Fibroblast of peridontal ligament (primary cell): ENCODE results near the gene AKAP9.
A peak's percentile ranks its signal among the peaks of the same experiment; 100 is the strongest.
"Not testable (repeated sequence)": the region's sequence is repeated elsewhere in the genome, so short reads cannot be mapped to it uniquely, and the experiment has no call there.

ENCODE experiments used
- DNase-seq: peaks from one replicate; pipeline ENCODE4 v3.0.0-alpha.2; 2010; ENCODE audit errors: extremely low read depth

Gene AKAP9

GRCh38 chr7:91946549-91946948, 5.9 kb downstream of the AKAP9 start:
- DNase-seq: no peak

DNA sequence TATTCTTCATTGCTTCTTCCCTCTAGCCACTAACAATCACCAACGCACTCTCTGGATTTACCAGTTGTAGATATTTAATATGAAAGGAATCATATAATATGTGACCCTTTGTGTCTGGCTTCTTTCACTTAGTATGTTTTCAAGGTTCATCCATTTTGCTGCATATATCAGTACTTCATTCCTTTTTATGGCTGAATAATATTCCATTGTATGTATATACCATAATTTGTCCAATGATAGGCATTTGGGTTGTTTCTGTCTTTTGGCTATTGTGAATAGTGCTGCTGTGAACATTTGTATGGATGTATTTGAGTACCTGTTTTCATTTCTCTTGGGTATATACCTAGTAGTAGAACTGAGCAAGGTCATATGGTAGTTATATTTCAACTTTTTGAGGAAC, 7.3 kb downstream of the AKAP9 start:
- DNase-seq: no peak

DNA sequence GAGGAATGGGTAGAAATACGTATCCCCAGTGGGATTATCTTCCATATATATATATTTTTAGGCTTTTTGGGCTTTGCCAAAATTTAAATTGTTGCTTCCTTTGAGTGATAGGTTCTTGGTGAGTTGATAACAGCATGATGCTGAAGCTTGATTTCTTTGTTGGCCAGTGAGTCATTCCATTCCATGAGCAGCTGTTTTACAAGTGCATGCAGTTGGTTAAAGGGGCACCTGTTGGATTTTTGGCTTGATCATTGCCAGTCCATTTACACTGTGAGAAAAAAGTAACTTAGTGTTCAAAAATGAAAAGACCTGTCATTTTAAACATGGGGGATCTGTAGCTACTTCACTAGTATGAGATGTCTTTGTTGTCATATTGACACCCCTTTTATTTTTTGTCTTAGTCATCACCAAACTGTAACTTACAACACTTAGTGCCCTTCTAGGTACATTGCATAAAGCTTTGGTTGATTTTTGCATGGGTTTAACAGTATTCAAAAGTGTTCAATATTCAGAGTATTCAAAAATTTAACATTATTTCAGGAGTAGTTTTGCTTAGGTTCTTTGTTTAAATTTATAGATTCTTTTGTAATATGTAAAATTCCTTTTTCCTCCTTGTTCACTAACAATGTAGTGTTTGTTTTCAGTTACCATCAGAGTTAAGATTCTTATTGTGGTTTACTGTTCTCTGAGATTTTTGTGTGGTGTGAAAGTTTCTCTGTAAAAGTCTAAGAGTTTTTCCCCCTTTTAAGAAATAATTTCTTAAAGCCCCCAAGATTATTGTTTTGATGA, 8.8 kb downstream of the AKAP9 start:
- no peak for DNase-seq

DNA sequence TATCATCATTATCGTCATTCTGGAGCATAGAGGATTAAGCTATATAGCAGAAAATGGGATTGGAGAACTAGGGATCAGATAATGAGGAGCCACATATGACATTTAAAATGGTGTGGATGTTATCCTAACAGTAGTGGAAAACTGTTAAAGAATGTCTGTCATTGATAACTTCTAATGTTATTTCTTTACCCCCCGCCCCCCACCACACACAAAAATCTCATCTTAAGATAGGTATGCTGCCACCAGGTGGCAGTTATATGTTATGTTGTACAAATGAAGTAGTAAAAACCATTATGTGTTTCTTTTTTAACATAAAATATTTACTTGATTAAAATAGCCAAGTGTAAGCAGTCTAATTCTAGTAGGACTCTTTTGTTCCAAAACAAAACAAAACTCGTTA, 13.0 kb downstream of the AKAP9 start:
- peak; percentile 30 for DNase-seq

- not testable (repeated sequence) for DNase-seq
These were observed 15.8 kb downstream of the AKAP9 start for GRCh38 chr7:91956464-91956863.

GRCh38 chr7:91957232-91957631, 16.6 kb downstream of the AKAP9 start:
- no peak for DNase-seq

GRCh38 chr7:91957823-91958222, 17.2 kb downstream of the AKAP9 start:
- no peak for DNase-seq

DNA sequence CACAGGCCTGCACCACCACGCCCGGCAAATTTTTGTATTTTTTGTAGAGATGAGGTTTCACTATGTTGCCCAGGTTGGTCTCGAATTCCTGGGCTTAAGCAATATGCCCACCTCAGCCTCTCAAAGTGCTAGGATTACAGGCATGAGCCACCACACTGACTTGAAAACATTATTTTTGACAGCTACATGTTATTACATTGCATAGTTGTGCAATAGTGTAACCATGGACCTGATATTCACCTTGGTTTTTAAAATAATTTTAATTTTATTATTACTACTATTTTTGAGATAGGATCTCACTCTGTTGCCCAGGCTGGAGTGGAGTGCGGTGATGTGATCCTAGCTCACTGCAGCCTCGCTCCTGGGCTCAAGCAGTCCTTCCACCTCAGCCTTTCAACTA, 18.4 kb downstream of the AKAP9 start:
- DNase-seq: no peak

GRCh38 chr7:91961816-91962215, 21.2 kb downstream of the AKAP9 start:
- no peak for DNase-seq

- no peak for DNase-seq
These were observed 21.8 kb downstream of the AKAP9 start for GRCh38 chr7:91962419-91962818.

- not testable (repeated sequence) for DNase-seq
These were observed 26.9 kb downstream of the AKAP9 start for GRCh38 chr7:91967513-91967912.

DNA sequence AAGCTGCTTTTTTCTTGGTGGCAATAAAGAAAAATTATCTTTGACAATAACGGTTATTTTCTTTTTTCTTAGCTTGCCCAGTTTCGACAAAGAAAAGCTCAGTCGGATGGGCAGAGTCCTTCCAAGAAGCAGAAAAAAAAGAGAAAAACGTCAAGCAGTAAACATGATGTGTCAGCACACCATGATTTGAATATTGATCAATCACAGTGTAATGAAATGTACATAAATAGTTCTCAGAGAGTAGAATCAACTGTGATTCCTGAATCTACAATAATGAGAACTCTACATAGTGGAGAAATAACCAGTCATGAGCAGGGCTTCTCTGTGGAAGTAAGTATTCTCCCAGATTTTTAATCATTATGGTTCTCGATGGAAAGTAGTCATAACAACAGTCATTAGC, 33.0 kb downstream of the AKAP9 start:
- DNase-seq: no peak

- DNase-seq: no peak
These were observed 33.4 kb downstream of the AKAP9 start for GRCh38 chr7:91974066-91974465.

- no peak for DNase-seq
These were observed 36.1 kb downstream of the AKAP9 start for GRCh38 chr7:91976743-91977142.

DNA sequence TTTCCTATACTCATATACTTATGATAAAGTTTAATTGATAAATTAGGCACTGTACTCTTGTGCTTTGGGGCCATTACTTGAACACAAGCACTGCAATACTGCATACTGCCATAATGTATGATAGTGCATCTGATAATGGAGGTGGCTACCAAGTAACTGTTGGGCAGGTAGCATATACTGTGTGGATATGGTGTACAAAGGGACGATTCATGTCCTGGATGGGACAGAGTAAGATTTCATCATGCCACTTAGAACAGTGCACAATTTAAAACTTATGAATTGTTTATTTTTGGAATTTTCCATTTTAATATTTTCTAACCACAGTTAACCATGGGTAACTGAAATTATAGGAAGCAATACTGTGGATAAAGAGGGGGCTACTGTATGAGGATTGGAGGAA, 38.9 kb downstream of the AKAP9 start:
- no peak for DNase-seq

DNA sequence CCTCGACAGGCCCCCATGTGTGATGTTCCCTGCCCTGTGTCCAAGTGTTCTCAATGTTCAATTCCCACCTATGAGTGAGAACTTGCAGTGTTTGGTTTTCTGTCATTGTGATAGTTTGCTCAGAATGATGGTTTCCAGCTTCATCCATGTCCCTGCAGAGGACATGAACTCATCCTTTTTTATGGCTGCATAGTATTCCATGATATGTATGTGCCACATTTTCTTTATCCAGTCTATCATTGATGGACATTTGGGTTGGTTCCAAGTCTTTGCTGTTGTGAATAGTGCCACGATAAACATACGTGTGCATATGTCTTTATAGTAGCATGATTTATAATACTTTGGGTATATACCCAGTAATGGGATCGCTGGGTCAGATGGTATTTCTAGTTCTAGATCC, 41.7 kb downstream of the AKAP9 start:
- not testable (repeated sequence) for DNase-seq

- DNase-seq: no peak
These were observed 47.6 kb downstream of the AKAP9 start for GRCh38 chr7:91988213-91988612.

GRCh38 chr7:91993976-91994375, 53.3 kb downstream of the AKAP9 start:
- no peak for DNase-seq

GRCh38 chr7:91995391-91996105, 54.9 kb downstream of the AKAP9 start:
- DNase-seq: no peak

DNA sequence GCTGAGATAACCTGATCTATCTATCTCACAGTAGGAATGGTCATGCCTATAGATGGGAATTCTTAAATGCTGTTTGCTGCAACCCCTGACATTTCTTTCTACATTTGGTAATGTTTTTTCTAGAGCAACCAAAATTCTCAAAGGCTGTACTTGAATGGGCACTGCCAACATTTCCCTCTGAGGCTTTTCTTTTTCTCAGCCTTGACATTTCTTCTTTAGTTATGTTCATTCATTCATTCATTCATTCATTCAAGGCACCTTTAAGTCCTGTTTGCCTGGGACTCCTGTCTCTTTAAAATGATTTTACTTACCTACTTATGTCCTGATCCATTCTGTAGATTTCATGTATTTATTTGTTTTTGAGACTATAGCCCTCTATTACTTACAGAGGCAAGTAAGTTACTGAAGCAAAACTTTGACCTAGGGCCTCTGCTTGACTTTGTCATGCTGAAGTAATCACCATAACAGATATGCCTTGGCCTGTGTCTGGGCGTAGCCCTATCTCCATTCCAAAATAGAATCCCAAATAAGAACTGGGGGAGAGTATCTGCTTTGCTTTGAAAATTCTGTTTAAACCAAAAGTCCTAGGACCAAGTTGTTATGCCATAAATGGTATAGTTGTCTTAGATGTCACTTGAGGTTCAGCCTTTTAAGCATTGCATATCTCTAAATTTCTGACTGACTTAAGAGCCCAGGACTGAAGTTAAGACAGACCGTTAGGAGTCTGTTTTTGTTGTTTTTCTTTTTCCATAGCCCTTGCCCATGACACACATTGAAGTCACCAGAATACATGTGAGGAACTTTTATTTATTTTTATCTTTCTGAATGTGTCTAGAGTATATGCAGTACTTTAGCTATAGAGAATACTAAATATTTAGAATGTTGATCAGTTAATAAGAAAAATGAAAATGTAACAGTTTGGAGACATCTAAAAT, 59.2 kb downstream of the AKAP9 start:
- DNase-seq: no peak

DNA sequence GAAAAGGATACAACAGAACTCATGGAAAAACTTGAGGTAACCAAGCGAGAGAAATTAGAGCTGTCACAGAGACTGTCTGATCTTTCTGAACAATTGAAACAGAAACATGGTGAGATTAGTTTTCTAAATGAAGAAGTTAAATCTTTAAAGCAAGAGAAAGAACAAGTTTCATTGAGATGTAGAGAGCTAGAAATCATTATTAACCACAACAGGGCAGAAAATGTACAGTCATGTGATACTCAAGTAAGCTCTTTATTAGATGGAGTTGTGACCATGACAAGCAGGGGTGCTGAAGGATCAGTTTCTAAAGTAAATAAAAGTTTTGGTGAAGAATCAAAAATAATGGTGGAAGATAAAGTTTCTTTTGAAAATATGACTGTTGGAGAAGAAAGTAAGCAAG, 62.1 kb downstream of the AKAP9 start:
- DNase-seq: no peak

DNA sequence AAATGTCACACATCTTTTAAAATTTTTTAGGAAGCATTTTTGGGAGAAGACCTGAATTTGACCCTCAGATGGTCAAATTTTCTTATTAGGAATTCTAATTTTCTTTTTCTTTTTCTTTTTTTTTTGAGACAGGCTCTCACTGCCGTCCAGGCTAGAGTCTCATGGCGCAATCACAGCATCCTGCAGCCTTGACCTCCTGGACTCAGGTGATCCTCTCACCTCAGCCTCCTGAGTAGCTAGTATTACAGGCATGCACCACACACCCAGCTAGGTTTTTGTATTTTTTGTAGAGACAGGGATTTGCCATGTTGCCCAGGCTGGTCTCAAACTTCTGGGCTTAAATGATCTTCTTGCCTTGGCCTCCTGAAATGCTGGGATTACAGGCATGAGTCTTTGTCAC, 65.4 kb downstream of the AKAP9 start:
- DNase-seq: no peak
